Stimulated activated CD4-positive, alpha-beta T cell treated with anti-CD3 and anti-CD28 coated beads, Interleukin-4, amount 100 ng/mL, for 48 hours (primary cell): ENCODE results near the gene PRKAA1.

Experiments used
- DNase-seq, 2 donors: peaks; one replicate each; pipeline ENCODE4 v3.0.0-alpha.2; 2020; ENCODE audit warnings: low read depth in 2 of 2

Gene PRKAA1

DNA sequence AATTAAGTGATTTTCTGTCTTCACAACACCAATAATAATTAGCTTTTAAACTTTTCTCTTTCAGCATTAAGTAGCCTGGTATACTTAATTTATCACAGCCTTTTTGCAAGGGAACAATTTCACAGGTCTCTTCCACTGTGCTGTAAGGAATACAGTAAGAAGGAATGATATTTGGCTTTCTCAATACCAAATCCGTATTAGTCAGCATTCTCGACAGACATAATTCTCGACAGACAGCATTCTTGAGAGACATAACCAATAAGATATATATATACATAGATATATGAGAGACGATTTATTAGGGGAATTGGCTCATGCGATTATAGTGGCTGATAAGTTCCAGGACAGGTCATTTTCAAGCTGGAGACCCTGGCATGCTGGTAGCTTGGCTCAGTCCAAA, 18.0 kb downstream of the PRKAA1 start:
- DNase-seq = no peak

DNA sequence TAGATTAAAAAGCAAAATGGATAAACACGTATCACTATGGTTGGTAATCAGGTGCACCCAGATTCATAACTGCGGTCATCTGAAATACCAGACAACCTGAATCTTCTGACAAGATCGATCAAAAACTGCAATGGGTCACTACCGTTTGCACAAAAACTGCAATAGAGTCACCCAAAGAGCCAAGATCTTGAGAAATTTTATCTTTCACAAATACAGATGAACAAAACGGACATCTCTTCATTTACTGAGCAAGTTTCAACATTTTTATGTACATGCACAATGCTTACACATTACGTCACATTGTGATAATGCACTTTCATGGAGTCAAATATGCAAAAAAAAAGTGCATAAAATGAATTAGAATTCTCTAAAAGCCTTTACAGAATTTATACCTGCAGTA, 18.6 kb downstream of the PRKAA1 start:
- DNase-seq = no peak

DNA sequence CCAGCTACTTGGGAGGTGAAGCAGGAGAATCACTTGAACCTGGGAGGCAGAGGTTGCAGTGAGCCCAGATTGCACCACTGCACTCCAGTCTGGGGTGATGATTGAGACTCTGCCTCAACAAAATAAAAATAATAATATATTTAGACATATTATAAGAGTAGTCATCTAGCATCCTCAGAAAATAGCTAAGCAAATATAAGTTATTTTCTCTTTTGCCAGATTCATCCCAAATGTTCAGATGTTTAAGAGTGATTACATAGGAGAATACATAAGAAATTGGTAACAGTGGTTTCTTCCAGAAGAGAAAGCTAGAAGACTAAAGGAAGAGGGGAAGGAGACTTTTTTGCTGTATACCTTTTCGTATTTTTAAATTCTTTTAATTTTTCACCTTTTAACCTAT, 20.0 kb downstream of the PRKAA1 start:
- DNase-seq = no peak

DNA sequence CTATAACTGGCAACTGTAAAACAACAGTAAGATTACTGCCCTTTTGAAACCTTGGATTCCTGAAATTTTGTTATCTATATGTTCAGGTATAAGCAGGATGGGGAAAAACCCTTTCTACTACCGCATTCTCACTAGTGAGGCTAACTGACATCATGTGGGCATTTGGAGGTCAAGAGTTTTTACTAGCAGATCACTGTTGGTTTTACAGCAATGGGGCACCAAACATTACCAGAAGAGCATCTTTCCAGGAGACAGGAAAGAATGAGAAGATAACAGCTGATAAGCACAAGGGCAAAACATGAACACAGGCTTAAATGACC, 21.6 kb downstream of the PRKAA1 start:
- DNase-seq = no peak

DNA sequence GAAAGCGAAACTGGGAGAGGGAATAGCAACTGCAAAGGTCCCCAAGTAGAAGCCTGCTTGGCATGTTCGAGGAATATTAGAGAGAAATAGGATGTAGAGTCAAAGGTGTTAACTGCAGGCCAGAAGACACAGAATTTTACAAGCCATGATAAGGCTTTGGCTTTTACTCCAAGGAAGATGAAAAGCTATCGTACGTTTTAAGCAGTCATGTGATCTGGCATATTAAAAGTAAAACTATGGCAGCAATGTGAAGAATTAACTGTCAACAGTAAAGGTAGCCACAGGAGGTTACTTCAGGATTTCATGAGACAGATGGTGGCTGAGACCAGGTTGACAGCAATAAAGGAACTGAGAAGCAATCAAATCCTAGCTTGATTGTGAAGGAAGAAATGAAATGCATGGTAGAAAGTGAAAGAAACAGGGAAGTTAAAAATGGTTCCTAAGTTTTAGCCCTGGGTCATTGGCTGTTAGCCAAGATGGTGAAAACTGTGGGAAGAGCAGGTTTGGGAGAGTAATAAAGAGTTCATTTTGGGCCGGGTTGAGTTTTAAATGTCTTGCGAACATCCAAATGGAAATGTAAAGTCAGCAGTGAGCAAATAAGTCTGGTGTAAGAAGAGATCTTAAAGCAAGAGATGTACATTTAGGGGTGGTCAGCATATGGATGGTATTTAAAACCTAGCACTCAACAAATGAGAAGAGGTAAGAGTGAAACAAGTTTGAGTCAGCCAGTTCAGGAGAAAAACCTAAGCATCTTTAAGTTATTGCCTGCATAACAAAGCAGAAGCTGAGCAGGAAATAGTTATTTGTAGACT, 22.1 kb downstream of the PRKAA1 start:
- DNase-seq = no peak

DNA sequence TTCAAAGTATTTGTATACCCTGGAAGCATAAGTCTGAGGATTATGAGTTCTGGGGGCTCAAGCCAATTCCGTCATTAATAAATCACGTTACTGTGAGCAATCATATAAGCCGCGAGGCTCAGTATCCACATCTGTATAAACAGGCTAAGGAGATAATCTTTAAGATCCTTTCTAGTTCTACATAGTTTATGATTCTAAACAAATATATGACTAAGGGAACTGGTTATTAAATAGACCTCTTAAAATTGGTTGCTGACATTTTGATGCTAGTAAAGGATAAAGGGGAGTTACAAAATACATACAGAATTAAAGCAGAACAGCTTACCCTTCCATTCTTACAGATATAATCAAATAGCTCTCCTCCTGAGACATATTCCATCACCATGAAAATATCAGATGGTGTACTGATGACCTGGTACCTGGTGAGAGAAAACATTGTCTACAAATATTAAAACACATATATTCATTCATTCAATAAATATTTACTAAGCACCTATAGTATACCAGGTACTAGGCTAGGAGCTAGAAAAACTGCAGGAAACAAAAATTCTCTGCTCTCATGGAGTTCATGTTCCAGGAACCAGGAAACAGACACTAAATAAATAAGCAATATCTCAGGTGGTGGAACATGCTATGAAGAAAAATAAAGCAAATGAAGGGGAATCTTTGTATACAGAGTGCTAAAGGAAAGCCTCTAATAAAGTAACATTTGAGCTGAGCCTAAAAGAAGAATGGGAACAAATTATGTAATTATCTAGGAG, 22.9 kb downstream of the PRKAA1 start:
- DNase-seq = no peak

DNA sequence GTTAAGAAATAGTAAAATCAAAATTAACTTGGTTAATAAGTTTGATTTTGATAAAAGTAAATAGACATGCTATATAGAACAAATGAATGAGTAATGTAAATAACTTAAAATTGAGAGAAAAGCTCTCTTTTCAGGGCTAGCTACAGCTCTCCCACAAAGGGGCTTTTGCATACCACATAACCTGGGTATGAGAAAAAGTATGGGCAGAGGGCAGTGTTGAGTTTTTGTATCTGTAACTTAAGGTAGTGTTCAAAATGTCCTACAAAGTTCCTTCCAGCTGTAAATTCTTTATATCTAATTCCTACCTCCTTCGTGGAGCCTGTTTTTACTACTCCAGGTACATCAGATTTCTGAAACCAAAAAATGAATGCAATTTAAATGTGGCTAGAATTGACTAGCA, 23.6 kb downstream of the PRKAA1 start:
- DNase-seq = no peak

DNA sequence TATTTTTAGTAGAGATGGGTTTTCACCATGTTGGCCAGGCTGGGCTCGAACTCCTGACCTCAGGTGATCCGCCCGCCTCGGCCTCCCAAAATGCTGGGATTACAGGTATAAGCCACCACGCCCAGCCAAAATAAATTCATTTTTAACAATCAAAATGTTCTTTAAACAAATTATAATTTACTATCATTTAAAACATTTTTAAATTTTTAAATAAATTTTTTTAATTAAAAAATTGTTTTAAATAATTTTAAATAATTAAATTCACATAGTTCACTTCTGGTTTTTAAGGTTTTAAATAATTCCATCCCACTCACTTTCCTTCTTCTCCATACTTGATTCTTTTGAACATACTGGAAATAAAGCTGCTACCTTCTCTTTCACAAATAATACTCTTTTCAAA, 27.4 kb downstream of the PRKAA1 start:
- no peak for DNase-seq

DNA sequence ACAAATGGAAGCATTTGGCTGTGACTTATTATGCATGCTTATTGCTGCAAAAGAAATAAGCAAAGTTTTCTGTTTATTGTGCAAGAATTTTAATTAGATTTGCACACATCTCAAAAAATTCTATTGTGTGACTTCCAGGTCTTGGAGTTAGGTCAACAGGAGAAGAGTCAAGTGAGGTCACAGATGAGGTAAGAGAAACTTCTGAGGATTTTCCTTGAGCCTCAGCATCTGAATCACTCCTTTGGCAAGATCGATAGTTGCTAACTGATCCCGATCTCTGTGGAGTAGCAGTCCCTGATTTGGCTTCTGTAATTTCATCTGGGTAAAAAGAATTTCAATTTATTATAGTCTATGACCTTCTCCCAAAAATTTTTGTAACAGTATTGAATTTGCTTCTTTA, 35.5 kb downstream of the PRKAA1 start:
- no peak for DNase-seq

DNA sequence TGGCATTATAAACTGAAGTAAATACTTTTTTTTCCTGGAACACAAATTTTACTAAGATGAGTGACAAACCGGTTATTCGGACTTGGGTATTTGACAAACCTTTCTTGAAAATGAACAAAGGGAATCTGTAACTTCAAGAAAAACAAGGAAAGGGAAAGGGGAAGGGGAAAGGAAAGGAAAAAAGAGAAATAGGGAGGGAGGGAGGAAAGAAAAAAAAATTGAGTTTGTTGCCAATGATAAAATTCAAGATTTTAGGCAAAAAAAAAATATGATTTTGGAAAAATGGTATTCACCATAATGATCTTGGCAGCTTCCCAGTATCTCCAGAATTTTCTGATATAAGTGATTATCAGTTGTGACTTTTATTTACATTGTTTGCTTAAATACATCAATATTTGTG, 40.8 kb downstream of the PRKAA1 start:
- DNase-seq = no peak

DNA sequence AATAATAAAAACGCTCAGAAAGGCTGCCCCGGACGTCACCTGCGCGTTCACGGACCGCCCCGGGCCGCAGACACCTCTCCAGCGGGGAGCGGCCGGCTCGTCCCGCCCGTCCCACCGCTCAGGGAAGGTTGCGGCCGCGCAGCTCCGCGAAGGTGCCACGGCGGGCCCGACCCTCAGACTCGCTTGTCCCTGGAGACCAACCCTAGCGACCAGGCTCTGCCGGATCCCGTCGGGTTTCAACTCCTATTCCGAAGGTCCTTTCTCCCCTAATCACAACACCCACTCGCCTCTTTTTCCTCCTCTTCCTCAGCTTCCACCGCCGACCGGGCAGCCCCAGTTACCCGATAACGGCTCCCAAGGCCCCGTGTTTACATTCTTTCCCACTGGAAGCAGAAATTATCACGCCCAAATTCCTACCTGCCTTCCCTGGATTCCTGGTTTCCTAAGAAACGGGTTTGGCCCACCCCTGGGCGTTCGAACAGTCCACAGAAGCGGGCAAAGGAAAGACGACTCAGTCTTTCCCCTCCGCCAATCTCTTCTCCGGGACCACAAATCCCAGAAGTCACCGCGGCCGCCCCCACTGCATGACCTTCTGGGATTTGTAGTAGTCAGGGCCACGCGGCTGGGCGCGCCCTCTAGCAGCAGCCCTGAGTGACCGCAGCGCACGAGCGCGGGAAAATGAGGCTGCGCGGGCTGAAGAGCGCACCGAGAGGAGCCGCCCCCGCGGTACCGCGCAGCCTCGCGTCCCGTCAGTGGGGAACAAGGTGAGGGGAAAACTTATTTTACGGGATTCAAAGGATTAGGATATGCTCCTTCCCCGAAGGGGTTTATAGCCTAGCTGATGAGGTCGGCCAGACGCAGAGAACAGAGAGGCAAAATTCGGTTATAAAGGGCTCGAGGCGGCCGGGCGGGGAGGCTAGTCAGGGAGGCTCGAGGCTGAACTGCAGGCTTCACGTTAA, 42.5 kb downstream of the PRKAA1 start, which contains the start of gene TTC33:
TTC33 (minus strand) TSS at position 555 of the 959 bp plus-strand sequence. CDS start 8,943 bp downstream, outside the sequence.
- DNase-seq = peak; percentile 92 to 95

DNA sequence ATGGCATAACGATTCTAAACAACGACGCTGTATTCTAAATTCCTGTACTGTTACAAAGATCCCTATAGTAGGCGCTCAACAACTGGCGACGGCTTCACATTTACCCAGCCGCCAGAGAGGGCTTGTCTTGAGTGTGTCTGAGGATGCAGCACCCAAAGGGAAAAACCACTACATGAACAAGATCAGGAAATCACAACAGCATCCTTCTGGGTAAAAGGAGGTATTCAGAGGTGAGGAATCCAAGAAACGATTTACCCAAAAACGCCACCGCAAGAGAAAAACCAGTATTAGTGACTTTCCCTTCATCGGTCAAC, 43.1 kb downstream of the PRKAA1 start:
- peak; percentile 28 to 58 for DNase-seq

DNA sequence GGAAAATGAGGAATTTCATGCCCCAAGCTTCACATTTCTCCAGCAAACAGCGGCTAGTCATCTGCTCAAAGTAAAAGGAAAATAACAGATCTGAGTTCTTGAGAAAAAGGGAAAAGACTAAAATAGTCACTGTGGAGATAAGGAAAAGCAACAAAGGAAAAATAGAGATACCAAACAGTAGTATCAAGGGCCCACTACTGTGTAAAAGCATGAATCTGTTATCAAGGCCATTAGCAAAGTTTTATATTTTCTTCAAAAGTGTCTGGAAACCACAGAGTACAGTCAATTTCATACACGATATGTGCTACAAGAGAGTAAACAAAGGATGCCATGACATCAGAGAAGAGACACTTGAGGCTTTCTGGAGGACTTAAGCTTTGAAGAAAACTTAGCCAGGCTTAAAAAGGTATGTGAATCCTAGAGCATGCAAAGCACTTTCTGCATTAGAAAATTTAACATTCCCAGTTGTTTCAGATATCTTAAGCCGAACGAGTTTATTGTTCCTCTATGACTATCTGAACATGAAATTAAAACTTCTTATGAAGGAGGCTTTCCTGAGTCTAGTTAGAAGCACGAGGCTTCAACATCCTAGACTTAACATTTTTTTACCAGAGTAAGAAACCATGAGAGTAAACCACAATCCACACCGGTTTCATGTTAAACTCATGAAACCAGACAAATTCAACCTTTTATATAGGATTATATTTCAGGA, 43.6 kb downstream of the PRKAA1 start:
- DNase-seq = no peak

DNA sequence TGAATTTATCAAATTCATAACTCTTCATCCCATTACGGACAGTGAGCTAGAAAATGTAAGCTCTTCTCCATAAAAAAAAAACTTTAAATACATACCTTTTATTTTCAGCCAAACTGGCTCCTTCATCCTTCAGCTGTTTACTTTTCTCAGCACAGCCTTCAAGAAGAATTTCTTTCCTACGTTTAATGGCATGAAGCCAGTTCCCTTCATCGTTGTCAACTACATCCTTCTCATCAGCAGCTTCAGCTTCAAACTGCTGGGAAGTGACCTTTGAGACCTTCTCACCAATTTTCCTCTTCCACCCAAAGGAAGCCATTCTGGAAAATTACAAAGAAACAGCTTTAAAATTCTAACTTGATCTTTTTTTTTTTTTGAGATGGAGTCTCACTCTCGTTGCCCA, 51.5 kb downstream of the PRKAA1 start:
- no peak for DNase-seq

DNA sequence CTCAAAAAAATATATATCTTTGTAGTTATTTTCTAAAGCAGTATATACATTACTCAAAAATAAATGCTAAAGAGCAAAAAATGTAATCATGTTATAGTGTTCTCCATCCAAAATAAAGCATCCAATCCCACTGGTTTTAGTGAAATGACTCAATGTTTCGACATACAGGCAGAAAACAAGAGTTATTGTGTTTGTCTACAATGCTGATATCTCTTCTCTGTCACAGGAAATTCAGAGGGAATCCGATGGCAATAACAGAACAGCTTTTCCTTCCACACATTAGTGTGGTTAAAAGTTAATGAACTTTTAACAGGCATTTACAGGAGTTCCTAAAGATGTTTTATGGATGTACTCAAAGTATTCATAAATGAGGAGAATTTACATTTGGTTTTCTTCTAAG, 54.4 kb downstream of the PRKAA1 start:
- DNase-seq = no peak

DNA sequence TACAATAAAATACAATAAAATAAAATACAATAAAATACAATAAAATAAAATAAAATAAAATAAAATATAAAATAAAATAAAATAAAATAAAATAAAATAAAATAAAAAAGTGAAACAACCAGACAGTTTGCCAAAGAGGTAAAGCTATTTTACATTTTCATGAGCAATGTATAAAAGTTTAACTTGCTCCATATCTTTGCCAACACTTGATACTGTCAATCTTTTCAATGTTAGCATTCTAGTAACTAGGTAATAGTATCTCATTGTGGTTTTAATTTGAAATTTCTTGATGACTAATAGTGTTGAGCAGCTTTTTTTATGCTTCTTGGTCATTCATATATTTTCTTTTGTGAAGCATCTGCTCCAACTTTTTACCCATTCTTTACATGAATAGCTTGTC, 59.7 kb downstream of the PRKAA1 start:
- DNase-seq = no peak

DNA sequence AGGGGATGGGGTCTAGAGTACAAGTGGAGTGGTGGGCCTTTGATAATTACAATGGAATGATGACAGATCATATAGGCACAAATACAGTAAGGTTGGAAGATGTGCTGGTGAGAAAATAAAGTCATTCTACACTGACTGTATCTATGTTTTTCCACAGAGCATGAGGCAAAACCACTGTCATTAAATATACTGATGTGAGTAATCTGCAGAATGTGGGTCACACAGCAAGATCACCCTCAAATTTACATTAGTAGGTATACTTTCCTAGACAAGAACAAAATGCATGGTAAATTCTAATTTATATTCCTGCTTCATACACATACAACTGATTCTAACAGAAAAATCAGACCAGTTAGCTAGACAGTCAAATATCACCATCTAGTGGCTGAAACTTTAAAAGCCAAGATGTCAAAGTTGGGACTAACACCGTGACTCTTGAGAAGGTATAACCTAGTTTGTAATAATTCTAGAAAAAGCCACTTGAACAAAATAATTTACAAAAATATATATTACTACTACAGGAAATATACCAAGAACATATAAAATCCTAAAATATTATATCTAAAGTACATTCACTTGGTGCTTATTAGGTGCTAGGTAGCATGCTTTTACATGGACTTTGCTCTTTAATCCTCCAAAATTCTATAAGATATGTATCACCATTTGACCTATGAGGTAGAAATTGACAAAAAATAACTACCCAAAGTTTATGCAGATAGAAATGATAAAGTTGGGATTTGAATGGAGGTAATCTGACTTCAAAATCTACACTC, 61.9 kb downstream of the PRKAA1 start:
- no peak for DNase-seq

DNA sequence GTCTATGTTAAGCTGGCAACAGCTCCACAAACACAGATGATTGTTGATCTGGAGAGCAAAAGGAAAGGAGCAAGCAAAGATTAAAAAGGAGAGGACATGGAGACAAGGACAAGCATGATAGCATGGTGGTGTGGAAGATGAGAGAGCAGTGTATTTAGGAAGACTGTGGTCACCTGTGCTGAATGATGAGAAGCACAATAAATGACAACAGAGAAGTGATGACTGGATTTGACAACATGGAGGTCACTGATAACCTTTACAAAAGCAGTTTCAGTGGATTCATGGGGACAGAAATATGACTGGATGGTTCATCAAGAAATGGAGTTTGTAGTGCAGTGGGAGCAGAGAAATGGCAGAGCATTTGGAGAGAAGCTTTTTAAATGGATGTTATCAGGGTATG, 62.6 kb downstream of the PRKAA1 start:
- no peak for DNase-seq

DNA sequence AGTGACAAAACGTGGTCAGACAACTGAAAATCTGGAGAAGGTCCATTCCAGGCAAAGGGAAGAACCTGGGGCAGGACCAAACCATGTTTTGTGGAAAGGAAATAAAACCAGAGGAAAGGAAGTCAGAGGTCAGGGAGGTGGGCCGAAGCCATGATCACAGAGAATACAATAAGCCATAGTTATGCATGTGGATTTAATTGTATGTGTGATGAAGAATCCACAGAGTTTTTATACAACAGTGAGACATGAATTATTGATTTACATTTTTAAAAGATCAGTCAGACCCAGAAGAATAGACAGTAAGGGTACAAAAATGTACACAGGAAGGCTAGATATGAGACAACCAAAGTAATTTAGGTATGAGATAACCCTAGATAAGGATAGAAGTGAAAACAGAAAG, 63.2 kb downstream of the PRKAA1 start:
- no peak for DNase-seq

DNA sequence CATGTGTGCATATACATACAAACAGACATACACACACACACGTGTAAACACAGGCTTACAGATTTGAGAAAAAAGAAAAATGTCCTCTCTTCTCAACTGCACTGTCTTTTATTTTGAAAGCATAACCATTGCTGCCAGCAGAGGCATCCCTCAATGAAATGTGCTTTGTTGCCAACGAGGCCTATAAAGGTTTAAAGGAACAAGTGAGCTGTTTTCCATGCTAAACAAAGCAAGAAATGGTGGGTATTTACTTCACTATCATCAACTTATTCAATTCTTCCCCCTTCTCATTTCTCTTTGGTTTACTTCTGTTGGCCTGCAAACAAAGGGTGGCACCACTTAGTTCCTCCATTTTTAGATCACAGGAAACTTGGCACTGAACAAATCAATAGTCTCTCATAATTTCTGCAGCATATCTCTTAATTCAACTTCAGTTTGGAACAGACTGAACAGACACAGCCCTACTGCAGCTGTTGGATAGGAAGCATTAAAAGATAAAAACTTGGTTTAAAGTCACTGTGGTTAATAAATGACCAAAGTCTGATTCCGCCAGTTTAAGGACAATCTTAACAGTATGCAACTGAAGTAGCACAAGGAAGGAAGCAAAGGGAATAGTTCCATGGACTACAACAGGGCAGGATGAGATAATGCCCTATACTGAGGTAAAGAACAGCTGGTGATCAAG, 64.2 kb downstream of the PRKAA1 start:
- DNase-seq = no peak
